Stimulated activated CD4-positive, alpha-beta T cell treated with anti-CD3 and anti-CD28 coated beads, Interleukin-15, amount 100 ng/mL, for 24 hours (primary cell): ENCODE results near the gene AP3M1.
"Not testable (repeated sequence)": the region's sequence is repeated elsewhere in the genome, so short reads cannot be mapped to it uniquely, and the experiment has no call there.

ENCODE experiments used
- DNase-seq: peaks from one replicate; pipeline ENCODE4 v3.0.0-alpha.2; 2020

Gene AP3M1

DNA sequence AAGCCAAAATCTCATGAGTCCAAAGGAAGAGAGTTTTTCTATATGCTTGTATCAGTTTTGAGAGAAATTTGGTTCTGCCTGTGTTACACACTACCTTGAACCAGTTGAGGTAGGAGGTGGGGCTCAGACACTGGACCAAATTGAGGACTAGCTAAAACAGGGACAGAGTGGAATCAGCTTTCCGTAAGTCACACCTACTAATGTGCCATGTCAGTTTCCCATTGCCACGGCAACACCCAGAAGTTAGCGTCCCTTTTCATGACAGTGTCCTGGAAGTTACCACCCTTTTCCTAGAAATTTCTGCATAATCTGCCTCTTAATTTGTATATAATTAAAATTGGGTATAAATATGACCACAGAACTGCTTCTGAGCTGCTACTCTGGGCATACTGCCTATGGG, 9.4 kb upstream of the AP3M1 start:
- DNase-seq, result no peak

DNA sequence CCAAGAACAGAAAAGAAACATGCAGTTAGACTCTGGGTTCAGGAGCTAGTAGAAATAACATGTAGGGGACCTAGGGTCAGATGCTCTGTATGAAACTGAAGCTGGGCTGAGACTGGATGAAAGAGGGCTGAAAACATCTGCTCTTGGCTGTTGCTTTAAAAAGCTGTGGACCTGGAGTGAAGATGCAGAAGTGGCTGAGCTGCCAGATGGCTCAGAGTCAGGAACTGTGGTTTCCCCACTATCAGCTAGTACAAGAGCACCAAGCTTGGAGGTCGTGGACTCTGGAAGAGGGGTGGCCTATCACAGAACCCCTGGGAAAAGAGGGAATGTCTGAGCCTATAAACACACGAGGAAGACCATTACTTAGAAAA, 6.3 kb upstream of the AP3M1 start:
- no peak for DNase-seq

DNA sequence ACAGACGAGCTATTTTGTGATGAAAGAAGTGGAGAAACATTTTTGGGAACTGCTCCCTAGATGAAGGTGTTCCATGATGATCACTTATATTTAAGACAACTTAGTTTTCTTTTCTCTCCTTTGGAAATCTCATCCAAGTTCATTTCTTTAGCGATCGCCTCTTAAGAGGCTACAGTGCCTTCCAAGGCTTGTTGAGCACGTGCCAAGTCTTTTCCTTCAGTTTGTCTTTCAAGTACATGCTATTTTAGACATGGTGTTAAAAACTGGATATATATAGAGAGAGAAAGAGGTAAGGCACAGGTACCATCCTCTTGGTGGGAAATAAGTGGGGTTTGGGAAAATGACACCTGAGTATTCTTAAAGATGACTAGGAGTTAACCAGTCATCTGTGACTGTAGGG, 3.0 kb upstream of the AP3M1 start:
- no peak for DNase-seq

DNA sequence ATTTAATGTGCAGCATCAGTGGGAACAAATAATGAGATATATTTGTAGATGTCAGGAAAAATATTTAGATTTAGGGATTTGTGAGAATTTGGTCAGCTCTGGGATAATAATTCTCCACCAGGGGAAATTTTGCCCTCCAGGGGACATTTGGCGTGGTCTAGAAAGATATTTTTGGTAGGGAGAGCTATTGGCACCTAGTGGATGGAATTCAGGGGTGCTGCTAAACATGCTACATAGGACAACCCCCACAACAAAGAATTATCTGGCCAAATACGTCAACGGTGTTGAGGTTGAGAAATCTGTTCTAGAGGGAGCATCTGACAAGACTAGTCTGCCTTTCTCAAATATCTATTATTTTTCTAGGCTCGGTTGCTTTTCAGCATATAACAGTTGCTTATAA, 2.5 kb upstream of the AP3M1 start:
- DNase-seq, result no peak

DNA sequence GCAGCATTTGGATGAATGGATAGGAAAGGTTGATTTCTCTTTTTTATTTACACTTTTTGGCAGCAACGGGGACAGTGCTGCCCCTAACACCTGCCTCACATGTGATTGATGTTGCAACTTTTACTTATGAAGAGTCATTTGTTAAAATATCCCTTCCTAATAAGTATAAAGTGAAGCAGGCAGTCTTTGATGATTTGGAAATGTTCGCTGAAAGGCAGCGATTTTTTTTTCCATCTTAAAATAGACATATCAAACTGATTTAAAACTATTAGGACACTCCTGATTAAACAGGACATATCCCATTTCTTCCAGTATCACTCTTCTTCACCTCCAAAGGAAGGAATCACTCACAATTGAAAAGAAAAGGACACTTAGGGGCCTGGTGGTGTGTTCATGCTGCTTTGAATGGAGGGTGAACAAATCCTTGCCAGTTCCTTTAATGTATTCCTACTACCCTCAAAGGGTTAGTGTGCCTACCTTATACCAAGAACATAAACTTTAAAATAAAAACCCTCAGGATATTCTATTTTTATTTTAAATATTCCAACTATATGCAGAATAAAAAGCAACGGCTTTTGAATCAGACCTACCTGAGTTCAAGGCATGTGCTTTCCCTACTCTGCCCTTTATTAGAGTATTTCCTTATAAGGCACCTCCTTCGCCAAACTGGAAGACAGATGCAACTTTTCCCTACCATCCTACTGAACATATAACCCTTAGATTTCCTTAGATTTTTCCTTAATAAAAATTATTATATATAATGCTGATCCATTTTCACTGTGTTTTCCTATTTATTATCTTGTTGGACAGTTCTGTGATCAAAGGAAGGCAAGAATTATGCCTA, 1.5 kb upstream of the AP3M1 start:
- DNase-seq, result no peak

DNA sequence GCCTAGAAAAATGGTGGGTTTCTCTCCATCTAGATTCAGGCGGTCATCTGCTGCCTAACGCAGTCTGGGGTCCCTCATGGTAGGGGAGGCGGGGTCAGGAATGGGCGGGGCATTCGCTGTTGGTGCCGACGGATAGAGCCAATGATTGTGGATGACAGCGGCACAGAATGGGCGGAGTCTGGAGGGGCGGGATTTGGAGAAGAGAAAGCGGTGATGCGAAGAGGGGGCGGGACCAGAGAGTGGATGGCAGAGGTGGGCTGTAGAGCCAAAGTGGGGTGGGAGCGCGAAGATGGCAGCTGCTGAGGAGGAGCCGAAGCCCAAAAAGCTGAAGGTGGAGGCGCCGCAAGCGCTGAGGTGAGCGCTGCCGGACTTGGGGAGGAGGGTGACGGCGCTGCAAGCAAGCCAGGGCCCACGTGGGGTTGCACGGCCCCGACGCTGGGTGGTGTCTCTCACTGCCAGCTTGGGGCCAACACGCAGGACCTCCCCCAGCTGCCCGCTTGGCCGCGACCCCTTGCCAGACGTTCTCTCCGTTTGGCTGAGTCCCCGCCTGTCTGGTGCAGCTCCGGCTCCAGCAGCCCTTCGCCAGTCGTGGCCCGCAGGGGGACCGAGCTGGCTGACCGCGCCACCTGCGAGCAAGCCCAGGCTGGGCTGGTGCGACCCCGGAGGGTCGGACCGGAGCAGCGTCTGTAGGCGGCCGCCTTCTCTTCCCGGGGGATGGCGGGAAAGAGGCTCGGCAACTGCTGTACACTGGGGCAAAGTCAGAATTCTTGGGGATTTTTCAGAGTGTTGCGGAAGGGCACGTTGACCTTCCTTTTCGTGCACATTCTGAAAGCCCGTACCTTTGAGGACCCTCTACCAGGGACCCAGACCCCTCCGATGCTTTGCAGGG, 606 bp upstream of the AP3M1 start, which contains the start of gene ADK:
ADK (plus strand) TSS at position 232 of the 889 bp plus-strand sequence; CDS start at position 290, 58 bp downstream.
- DNase-seq, result peak; percentile 100

DNA sequence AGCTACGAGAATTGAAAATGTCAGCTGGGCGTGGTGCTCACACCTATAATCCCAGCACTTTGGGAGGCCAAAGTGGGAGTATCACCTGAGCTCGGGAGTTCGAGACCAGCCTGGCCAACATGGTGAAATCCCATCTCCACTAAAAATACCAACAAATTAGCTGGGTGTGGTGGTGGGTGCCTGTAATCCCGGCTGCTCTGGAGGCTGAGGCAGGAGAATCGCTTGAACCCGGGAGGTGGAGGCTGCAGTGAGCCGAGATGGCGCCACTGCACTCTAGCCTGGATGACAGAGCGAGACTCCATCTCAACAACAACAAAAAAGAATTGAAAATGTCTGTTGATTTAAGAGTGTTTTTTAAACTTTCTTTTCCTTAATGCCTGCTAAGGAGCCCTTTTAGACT, 3.6 kb downstream of the AP3M1 start:
- not testable (repeated sequence) for DNase-seq

DNA sequence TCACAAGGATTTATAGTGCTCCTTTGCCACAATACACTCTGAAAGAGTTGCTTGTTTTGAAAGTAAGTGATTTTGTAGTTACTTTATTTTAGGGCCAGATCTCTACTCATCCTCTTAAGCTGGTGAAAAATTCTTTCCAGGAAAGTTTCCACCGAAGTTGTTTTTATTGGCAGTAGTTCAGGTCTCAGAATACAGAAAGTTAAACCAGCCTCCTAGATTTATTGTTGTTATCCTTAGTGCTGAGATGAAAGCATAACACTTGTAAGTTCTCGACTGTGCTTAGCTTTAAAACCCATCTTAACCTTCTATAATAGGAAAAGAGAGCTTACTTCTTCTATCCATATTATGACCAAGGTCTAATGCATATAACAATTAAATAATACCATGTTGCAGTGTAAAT, 5.5 kb downstream of the AP3M1 start:
- no peak for DNase-seq

DNA sequence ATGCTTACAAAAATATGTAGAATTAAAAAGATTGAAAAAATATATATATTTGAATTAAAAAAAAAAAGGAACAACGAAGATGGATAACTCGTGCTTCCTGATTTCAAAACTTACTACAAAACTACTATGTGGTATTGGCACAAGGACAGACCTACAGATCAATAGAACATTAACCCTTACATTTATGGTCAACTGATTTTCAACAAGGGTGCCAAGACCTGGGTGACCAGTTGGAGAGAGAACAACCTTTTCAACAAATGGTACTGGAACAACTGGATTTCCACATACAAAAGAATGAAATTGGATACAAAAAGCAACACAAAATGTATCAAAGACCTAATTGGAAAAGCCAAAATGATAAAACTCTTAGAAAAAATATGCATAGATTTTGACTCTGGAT, 10.1 kb downstream of the AP3M1 start:
- DNase-seq, result no peak

DNA sequence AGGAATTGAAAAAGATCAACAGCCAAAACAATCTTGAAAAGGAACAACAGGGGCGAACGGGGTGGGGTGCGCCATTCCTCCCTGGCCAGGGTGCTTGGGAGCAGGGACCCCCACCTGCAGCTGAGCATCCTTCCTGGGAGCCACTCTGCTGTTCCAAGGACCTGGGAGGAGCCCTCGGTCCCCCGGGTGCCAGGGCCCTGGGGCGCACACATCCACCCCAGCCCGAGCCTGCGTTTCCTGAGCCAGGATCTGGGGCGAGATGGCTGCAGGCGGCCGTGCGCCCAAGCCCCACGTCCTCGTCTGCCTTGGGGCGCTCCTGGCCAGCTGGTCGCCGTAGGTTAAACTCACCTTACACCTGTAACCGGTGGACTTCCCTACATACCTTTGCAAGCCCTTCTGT, 10.6 kb downstream of the AP3M1 start:
- no peak for DNase-seq

DNA sequence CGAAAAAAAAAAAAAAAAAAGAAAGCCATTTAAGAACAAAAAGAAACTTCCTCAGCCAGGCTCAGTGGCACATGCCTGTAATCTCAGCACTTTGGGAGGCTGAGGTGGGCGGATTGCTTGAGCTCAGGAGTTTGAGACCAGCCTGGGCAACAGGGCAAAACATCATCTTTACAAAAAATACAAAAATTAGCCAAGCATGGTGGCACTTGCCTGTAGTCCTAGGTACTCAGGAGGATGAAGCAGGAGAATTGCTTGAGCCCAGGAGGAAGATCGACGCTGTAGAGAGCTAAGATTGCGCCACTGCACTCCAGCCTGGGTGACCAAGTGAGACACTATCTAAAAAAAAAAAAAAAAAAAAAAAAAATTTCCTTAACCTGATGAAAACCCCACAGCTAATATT, 12.0 kb downstream of the AP3M1 start:
- not testable (repeated sequence) for DNase-seq

DNA sequence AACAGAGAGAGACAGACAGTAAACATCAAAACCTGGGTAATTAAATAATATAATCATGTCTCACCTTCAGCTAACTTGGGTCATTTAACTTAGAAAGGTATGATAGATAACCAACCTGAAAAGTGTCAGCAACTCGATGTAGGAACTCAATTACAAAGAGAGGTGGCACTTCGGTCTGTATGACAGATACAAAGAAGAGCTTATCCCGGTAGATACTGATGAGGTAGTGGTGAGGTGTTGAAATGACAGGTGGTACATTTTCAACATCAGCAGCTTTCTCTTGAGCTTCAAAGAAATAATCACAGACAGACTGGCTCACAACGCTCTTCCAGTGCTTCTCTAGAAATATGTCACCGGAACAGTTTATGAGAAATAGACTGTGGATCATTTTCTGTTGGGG, 12.6 kb downstream of the AP3M1 start:
- no peak for DNase-seq

DNA sequence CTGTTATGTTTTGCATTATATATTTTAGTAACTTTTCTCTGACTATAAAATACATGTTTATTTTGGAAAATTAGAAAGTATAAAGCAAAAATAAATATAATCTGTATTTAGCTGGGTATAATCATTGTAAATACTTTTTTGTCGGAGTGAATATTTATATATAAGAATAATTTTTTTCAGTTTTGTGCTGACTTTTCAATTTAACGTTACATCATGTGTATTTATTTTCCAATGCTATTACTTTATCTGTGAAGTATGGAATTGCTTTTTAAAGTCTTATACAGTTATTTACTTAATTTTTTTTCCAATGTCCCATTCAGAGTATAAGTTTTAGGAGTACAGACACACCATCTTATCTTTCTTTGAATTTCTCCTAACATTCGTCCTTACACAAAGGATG, 15.2 kb downstream of the AP3M1 start:
- no peak for DNase-seq

DNA sequence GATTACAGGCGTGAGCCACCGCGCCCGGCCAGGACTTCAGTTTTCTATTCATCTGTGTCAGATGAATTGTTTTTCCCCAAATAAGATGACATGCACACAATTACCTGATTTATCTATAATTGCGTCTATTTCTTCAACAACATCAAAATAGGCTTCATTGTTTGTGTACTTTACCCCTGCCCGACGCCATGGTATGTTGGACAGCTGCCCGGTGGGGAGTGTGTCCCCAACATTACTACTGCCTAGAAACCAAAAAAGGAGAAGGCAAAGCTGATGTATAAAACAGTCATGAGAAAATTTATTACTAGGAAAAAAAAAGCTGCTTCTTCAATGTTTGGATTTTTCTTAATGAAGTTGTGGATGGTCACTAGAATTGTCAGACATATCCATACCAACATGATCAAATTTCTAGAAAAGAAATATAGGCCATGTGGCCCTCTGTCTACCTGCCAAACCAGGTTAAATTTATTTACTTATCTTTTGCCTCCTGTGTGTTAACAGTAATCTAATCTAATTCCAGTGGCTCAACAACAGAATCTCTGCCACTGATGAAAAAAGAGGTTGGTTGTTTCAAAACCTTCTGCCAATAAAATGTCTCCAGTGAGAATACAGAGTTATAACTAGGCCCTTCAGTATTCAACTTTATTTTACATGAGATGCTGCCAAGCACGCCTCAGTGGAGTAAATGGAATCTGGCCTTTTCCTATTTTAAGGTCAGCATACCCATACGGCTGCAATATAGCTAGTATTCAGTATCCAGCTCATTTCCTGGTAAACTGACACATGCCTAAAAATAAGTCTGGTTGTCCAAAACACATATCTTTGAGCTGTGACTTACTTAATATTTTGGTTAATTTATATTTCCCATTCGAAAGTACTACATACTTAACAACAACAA, 16.5 kb downstream of the AP3M1 start:
- DNase-seq, result no peak

DNA sequence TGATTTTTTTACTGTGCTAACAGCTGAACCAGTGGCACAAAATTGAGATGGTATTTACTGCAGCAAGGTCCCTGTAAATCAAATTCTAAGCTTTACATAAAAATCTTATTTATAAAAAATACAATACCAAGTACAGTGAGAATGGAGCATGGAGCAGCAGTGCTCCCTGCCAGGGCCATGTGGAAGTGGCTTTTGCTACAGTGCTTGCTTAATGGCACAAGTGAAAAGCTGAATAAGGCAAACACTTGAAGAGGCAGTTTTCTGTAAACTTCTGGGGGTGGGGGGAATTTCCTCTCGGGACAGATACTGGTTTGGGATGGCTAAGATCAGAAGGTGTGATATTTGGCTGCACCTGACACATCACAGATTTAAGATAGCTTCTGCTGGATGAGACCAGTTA, 27.5 kb downstream of the AP3M1 start:
- no peak for DNase-seq

DNA sequence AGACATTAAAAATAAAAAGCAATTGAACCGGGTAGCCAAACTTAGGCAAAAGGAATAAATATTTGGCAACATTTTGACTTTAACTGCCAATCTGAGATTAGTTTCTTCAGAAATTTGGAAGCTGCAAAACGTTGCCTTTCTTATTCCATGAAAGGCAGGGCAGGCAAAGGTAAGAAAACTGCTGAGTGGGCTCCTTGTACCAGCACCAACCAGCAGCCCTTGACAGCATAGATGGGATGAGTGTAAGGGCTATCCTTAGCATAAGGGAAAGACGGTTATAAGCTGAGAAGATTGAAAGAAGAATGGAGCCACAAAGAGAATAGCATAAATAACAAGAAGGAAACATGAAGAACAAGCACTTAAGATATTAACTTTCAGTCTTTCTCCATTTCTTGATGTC, 28.6 kb downstream of the AP3M1 start:
- DNase-seq, result no peak

DNA sequence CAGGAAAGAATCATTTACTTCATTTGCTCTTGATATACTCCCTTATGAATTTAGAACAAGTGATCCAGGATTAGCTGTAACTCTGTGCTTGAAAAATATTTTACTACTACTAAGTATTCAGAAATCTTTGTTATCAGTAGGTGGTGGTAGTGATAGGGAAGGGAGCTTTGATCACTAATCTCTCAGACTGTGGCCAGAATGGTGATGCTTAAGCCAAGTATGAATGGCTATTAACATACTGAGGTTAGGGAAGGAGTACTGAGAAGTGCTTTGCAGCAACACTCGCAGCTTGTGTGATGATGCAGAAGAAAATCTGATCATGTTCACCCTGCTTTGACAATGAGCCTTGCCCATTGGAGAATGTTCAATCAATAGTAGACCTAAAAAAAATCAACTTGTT, 29.3 kb downstream of the AP3M1 start:
- DNase-seq, result no peak

DNA sequence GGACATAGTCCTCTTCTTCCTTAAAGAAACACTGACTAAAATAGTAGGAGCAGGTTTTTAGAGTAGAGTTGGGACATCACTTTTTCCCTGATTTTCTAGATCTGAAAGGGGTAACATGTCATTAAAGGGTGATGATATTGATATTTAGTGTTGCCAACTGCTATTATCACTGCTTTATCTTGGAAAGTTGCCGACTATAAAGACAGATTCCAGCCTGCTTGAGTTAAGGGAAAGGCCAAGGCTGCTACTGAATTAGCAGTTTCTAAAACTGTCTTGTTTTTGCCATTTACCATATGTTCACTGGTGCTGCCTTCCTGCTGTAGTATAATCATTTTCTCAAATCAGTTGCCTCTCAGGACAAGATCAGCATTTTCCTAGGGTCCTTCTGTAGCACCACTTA, 29.7 kb downstream of the AP3M1 start:
- no peak for DNase-seq

DNA sequence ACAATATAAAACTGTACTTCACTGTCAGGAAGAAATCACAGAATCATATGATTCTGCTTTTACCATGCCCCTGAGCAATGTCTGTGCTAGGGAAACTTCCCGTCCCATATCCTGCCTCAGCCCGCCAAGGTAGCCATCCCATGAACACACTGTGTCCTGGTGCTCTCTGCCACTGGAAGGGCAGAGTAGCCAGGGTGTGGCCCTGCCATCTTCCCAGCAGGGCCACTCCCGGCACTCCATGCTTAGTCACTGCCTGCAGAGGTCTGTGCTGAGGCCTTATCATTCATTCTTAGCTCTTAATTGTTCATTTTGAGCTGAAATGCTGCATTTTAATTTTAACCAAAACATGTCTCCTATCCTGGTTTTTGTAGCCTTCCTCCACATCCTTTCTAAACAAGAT, 31.8 kb downstream of the AP3M1 start:
- DNase-seq, result no peak

DNA sequence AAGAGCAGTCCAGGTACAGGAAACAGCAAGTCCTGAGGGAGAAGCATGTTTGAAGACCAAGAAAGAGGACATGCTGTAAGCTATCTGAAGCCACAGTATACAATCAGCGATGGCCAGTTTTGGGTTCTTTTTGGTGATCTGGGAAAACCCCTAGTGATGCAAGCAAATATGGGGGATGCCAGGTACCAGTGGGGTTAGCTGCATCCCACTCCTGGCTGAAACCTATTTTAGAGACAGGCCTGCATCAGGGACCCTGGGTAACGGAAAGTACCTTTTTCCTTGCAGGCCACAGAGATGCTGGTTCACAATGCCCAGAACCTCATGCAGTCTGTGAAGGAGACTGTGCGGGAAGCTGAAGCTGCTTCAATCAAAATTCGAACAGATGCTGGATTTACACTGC, 32.9 kb downstream of the AP3M1 start:
- no peak for DNase-seq

DNA sequence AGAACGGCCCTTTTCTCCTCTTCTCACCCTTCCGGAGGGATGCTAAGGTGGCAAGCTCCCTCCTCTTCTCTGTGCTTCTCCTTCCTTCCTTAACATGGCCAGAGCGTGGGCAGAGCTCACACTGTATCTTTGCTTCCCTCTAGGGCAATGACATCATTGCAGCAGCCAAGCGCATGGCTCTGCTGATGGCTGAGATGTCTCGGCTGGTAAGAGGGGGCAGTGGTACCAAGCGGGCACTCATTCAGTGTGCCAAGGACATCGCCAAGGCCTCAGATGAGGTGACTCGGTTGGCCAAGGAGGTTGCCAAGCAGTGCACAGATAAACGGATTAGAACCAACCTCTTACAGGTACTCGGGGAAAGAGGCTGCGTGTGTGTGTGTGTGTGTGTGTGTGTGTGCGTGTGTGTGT, 36.6 kb downstream of the AP3M1 start:
- no peak for DNase-seq

DNA sequence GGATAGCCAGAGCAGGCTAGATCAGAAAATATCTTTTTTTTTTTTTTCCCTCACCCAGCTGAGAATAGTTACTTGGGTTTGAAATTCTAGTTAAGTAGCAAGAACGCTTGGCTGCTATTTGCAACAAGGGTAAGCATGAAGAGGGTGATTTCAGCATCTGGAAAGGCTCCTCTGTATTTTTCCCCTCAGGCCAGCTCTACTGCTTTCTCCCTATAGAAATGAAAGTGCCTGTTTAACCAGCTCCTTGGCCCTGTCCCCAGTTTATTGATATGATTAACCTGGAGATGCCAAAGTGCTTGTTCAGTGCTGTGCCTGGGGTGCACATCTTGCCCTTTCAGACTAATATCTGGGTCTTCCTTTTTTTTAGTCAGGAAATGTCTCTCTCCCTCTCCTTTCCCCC, 37.1 kb downstream of the AP3M1 start:
- no peak for DNase-seq

DNA sequence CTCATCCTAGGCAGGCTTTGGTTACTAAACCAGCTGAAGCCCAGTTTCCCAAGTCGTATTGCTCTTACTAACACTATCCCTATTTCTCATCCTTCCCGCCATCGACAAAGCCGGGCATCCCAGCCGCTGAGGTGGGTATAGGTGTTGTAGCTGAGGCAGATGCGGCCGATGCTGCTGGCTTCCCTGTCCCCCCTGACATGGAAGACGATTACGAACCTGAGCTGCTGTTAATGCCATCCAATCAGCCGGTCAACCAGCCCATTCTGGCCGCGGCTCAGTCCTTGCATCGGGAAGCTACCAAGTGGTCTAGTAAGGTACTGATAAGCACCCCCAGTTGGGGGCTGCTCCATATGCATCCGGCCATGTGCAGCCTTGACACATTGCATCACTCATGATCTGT, 38.8 kb downstream of the AP3M1 start:
- DNase-seq, result no peak
